HG02885 (cell line): ENCODE measurements around the gene SIGLEC10.

Experiments used
- ATAC-seq: cut with Tn5 transposase; IDR thresholded peaks from one replicate; pipeline ENCODE4 v1.9.1; 2021; ENCODE audit warnings: mild to moderate bottlenecking; ENCODE audit not compliant: unreplicated experiment, poor library complexity

The SIGLEC10 gene

GRCh38 chr19:51367255-51367564, 50.2 kb downstream of the SIGLEC10 start:
- ATAC-seq, result no peak

- peak; percentile 62 for ATAC-seq
These were observed 50.8 kb downstream of the SIGLEC10 start for GRCh38 chr19:51366389-51367254.

GRCh38 chr19:51365965-51366388, 51.5 kb downstream of the SIGLEC10 start, which contains the start of gene ETFB:
Gene ETFB (minus strand): TSS chr19:51366388. CDS start chr19:51366326, 62 bp downstream.
- ATAC-seq, result no peak

- no peak for ATAC-seq
These were observed 52.1 kb downstream of the SIGLEC10 start for GRCh38 chr19:51365211-51365964.

- ATAC-seq, result no peak
These were observed 53.0 kb downstream of the SIGLEC10 start for GRCh38 chr19:51364200-51365106.

- ATAC-seq, result no peak
These were observed 56.2 kb downstream of the SIGLEC10 start for GRCh38 chr19:51361239-51361638.
